Measurements from ENCODE around the gene FAM153A. TPM values are rescaled to one million over a fixed set of nuclear protein-coding genes. Genes with fewer than 3 reads are reported as not detected.
"Not testable (repeated sequence)": the region's sequence is repeated elsewhere in the genome, so short reads cannot be mapped to it uniquely, and the experiment has no call there.

Gene FAM153A
- total RNA-seq, 1 donor from 2014 or later: 5.8 TPM

DNA sequence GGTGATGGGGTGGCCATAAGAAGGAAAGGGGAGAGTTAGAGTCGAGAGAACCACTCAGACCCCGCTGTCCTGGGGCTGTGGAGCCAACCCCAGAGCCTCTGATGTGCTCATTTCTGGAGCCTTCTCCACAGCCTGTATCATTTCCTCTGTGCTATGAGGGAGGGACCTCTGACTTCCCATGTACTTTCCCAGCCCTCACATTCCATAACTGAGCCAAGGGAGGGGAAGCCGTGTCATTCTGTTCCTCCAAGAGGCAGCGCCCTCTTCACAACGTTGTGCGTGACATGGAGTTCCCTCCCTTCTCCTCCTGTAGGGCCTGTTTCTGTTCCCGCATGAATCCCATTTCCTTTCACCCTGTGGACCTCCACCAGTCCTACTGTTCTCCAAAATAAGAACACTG, 57.8 kb downstream of the FAM153A start:
- not testable (repeated sequence) for DNase-seq (ENCODE audit: low read depth)

DNA sequence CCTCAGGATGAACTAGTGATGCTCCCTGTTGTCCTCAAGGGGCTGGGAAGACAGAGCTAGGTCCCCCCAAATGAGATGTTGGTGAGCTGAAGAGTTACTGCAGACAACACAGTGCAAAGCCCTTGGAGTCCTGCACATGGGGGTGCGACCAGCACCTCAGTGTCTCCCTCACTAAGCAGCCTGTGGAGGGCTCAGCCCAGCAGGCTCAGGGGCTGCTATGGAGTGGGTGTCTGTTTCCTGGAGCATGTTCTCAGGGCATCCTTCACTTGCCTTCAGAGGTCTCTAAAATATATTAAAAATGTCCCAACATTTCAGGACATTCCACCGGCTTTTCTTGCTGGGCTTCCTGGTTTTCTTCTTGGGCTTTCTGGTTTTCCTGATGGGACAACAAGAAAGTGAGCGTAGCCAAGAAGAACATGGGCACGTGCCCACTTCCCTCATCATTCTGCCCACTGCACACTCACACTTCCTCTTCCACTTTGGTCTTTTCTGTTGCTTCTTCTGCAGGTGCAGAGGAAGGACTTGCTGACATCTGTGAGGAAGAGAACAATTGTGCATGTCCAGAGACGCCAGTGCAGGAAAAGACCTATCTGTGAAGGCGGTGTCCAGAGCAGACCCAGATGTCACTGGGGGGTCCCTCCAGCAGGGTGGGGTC, 58.7 kb downstream of the FAM153A start:
- not testable (repeated sequence) for DNase-seq (ENCODE audit: low read depth)

DNA sequence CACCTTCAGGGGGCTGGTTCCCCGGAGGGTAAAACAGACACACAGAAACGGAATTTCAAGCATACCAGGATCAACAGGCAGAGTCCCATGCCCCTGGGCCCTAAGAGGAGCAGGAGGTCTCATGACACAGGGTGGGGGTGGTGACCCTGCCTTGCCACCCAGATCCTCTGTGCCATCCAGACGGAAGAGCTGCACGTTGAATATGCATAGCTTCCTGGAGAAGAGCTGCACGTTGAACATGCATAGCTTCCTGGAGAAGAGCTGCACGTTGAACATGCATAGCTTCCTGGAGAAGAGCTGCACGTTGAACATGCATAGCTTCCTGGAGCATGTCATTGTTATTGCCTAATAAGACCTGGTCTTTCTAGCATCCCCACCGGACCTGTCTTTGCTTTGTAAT, 59.9 kb downstream of the FAM153A start:
- not testable (repeated sequence) for DNase-seq (ENCODE audit: low read depth)

DNA sequence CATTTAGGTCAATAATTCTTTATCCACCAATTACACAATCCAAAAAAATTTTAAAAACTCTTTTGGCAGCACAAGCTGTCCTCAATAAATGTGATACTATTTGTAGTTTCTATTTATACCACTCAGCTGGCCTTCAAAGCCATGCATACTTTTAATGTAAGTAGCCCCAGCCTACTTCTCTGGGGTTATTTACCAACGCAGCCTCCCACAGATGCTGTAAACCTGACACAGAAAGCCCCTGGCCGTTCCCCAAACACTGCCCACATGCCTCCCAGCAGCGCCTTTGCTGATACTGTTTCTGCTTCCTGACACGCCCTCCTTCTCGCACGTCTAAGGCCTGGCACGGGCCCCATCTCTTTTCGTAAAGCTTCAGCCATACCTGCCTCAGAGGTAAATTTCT, 62.7 kb downstream of the FAM153A start:
- DNase-seq (ENCODE audit: low read depth): not testable (repeated sequence)

DNA sequence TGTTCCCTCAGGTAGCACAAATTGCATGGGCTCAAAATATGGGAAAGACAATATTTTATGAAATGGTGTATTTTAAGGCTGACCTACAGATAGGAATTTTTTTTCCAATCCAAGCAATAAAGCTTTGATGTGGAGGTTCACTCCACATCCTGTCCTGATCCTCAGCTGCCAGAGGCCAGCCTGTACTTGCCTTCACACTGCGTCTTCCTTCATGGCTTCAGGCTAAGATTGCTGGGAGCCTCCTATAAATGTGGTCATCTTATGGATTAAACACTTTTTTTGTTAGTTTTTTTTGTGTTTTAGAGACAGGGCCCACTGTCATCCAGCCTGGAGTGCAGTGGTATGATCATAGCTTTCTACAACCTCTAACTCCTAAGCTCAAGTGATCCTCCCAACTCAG, 67.3 kb downstream of the FAM153A start:
- not testable (repeated sequence) for DNase-seq (ENCODE audit: low read depth)

DNA sequence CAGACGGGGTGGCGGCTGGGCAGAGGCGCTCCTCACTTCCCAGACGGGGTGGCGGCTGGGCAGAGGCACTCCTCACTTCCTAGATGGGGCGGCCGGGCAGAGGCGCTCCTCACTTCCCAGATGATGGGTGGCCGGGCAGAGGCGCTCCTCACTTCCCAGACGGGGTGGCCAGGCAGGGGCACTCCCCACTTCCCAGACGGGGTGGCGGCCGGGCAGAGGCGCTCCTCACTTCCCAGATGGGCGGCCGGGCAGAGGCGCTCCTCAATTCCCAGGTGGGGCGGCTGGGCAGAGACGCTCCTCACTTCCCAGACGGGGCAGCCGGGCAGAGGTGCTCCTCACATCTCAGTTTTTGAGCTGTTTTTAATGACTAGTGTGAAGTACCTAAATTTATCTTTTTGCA, 86.6 kb downstream of the FAM153A start:
- DNase-seq (ENCODE audit: low read depth): not testable (repeated sequence)

- DNase-seq (ENCODE audit: low read depth): not testable (repeated sequence)
Observed at GRCh38 chr5:177695356-177695930, 87.3 kb downstream of the FAM153A start.

DNA sequence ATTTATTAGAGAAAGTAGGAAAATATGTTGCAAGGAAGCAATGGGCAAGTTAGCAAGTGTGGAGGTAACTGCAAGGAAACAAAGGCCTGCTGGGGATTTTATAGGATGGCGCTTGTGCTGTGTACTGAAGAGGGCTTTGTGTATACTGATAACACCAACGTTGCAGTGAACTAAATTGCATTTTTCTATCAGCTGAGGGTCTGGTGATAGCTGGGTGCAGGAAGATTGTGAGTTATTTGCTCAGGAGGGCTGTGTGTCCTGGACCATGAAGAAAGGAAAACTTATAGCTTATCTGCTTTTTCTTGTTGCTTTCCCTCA, 88.2 kb downstream of the FAM153A start:
- DNase-seq (ENCODE audit: low read depth): not testable (repeated sequence)

DNA sequence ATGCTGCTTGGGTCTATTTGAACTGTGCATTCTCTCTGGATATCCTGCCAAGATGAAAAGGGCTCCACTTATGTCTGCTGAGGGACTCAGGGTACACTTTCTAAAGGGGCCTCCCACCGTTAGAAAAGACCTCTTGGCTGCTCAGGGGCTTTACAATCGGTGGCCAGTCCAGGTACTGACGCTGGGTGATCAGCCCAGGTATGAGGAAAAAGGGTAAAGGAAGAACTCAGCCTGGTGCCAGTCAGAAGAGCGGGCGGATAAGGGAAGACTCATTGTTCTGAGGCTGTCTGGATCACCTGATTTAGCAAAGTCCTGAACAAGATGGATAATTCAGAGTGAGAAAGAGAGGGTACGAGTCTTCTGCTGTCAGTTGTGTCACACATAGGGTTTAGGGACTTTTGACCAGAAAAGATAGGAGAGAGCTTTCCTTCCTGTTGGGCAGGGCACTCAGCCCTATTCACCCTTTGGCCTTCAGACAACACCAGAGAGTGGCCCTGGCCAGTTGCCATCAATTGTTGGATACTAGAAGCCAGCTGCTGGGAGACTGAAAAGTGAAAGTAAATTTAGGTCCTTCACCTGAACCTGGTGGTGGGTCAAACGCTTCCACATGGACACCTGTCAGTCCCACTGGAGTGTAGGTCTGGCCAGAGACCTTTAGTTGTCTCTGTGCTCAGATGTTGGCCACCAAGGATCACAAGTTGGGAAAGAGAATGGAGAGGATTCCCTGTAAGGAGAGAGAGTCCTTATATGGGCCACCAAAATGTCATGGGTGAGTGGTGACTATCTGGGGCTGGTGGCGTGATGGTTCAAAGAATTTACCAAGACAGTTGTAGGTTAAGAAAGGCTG, 88.8 kb downstream of the FAM153A start:
- DNase-seq (ENCODE audit: low read depth): not testable (repeated sequence)

DNA sequence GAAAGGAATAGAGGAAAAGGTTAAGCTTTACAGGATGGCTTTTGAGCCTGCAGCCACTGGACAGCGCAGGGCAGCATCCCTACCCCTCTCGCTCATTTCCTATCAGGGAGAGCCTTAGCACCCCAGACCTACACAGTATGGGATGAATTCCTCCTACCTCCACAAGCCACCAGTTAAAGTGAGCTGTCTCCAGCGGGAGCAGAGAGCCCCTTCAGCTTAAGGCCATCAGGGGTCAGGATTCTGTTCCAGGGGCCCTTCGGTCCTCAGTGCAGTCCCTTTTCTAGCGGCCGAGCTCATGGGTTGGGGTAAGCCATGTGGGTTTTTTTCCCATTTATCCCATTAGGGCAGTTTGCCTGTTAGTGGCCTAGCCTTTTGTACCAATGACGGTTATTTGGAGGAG, 89.7 kb downstream of the FAM153A start:
- DNase-seq (ENCODE audit: low read depth): not testable (repeated sequence)

DNA sequence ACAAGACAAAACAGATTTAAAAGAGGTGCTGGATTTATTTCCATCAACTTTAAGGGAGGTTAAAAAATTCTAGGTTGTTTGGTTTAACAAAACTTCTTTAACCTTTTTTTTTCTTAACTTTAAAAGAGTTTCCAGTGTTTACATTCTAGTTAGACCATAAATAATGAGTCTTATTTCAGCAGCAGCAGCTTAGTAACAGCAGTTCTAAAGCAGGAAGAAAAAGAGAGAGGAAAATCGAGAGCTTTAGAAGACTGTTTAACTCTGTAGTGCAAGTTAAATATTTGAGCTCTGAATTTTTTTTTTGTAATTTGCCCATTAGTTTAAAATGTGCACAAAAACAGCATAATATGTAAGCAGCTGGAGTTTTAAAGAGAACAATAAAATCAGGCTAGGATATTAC, 90.2 kb downstream of the FAM153A start:
- DNase-seq (ENCODE audit: low read depth): not testable (repeated sequence)

DNA sequence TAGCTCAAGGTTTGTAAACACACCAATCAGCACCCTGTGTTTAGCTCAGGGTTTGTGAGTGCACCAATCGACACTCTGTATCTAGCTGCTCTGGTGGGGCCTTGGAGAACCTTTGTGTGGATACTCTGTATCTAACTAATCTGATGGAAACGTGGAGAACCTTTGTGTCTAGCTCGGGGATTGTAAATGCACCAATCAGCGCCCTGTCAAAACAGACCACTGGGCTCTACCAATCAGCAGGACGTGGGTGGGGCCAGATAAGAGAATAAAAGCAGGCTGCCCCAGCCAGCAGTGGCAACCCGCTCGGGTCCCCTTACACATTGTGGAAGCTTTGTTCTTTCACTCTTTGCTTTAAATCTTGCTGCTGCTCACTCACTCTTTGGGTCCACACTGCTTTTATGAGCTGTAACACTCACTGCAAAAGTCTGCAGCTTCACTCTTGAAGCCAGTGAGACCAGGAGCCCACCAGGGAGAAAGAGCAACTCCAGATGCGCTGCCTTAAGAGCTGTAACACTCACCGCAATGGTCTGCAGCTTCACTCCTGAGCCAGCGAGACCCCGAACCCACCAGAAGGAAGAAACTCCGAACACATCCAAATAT, 93.6 kb downstream of the FAM153A start:
- DNase-seq (ENCODE audit: low read depth): not testable (repeated sequence)

- not testable (repeated sequence) for DNase-seq (ENCODE audit: low read depth)
Observed at GRCh38 chr5:177688091-177688490, 94.6 kb downstream of the FAM153A start.

DNA sequence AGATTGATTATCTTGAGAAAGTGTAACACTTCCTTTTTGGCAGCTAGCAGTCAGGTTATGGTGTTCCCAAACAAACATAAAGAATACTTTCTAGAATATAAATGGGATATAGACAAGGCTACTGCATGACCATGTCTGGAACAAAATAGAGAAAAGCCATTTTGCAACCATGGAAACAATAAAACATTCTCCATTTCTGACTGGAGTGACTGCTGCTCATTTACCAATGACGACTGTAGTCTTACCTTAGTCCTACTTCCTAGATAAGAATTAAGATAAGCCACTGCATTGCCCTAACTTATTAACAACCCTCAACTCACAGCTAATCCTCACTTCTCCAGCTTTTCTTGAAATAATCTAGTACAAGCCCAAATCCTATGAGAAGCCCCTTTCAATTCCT, 100.8 kb downstream of the FAM153A start:
- not testable (repeated sequence) for DNase-seq (ENCODE audit: low read depth)

Other genes starting within 250 kb of the FAM153A start
- gene FAM193B, start 228.3 kb downstream of the FAM153A start, total RNA-seq: 7.3 and 25.4 TPM in 2 replicates
- 168 and 181 TPM in 2 replicates for gene TMED9, start 190.7 kb downstream of the FAM153A start, total RNA-seq
- gene B4GALT7, start 182.8 kb downstream of the FAM153A start, total RNA-seq: 31.6 and 36.2 TPM in 2 replicates
- gene PROP1, start 213.3 kb upstream of the FAM153A start, total RNA-seq: not detected in 2 replicates

All from renal cortical epithelial cell (primary cell).